HG03135 (cell line): ENCODE measurements around the gene NDUFB10.

ENCODE experiments used
- ATAC-seq: cut with Tn5 transposase; IDR thresholded peaks from one replicate; pipeline ENCODE4 v1.9.1; 2021; ENCODE audit warnings: mild to moderate bottlenecking, moderate library complexity; ENCODE audit not compliant: unreplicated experiment

Gene NDUFB10

DNA sequence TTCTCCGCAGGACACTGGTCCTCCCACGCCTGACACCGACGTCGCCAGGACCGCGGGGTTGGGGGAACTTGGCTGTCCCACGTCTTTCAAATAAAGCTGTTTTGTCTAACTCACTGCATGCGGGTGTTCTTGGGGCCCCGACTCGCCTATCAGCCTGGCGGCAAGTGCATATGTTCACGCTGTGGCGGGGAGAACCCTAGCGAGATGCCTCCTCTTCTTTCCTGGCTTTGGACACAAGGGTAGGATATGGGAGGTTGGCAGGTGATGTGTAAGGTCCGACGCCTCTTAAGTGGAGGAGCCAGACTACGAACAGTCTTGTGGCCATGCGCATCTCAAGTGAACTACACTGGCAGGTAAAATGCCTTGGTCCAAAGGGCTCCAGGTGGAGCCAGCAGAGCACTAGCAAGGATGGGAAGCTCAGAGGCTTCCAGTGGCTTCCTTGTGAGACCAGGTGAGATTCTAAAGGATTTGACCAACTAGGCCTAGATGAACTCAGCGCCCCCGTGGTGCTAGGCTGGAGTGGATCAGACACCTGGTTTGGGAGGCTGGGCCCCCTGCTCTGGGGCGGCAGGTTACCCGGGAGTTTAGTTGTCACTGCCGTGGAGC, 6.2 kb downstream of the NDUFB10 start:
- no peak for ATAC-seq

- ATAC-seq: no peak
These were observed 7.1 kb downstream of the NDUFB10 start, which contains the start of gene RNF151 for GRCh38 chr16:1966460-1966859. RNF151 (plus strand) TSS chr16:1966856; CDS start chr16:1966882, 26 bp downstream.

DNA sequence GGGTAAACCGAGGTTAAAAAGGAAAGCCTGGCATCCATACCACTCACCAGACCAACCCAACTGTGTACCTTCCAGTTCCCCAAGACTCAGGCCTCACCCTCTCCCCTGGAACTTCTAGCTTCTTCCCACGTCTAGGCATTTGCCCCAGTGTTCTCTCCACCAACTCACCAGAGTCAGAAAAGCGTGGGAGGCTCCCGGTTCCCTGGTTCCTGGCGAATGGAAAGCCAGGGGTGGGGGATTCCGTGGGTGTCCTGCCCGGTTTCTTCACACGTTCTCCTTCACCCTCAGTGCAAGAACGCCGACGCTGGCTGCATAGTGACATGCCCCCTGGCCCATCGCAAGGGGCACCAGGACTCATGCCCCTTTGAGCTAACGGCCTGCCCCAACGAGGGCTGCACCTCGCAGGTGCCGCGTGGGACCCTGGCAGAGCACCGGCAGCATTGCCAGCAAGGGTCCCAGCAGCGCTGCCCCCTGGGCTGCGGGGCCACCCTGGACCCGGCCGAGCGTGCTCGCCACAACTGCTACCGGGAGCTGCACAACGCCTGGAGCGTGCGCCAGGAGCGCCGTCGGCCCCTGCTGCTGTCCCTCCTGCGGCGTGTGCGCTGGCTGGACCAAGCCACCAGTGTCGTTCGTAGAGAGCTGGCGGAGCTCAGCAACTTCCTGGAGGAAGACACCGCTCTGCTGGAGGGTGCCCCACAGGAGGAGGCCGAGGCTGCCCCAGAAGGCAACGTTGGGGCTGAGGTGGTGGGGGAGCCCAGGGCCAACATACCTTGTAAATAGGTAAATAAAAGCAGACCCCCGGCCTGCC, 9.0 kb downstream of the NDUFB10 start:
- ATAC-seq: no peak

- peak; percentile 72 for ATAC-seq
These were observed 12.6 kb downstream of the NDUFB10 start, which contains the start of gene TBL3 for GRCh38 chr16:1971796-1972489. TBL3 (plus strand) TSS chr16:1972053; CDS start chr16:1972165, 112 bp downstream.

DNA sequence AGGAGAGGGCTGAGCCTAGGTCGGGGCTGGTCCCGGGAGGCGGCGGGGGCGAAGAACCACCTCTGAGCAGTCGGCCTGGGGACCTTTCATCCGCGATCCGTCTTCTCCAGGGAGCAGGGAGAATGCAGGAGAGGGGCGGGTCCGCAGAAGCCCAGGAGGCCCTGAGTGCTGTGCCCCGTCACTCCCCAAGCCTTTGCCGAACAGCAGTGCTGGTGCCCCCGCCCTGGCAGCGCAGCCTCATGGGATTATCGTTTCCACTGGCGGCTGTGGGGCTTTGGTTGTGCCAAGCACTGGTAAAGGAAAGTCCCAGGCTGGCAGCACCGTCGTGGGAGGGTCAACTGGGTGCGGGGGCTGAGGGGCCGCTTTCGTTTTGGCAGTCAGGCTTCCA, 13.1 kb downstream of the NDUFB10 start:
- ATAC-seq: peak; percentile 2

GRCh38 chr16:1973461-1974156, 14.3 kb downstream of the NDUFB10 start:
- ATAC-seq: no peak

GRCh38 chr16:1974157-1975070, 15.1 kb downstream of the NDUFB10 start:
- ATAC-seq: no peak

DNA sequence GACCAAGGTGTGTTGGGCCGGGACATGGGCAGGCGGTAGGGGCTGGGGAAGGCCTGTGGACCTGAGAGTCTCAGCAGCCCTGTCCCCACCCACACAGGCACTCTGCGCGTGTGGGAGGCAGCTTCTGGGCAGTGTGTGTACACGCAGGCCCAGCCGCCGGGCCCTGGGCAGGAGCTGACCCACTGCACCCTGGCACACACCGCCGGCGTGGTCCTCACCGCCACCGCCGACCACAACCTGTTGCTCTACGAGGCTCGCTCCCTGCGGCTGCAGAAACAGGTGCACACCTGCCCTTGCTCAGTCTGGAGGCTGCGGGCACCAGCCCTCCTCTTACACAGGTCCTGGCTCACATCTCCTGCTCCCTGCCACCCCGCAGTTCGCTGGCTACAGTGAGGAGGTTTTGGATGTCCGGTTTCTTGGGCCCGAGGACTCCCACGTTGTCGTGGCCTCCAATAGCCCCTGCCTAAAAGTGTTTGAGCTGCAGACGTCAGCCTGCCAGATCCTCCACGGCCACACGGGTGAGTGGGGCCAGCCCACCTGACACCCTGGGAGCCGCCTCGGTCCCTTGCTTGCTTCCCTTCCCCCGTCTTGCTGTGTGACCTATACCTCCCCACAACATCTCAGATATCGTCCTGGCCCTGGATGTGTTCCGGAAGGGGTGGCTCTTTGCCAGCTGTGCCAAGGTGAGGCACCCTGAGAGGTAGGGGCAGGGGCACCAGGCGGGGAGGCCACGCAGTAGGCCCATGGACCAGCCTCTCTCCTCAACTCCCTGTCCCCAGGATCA, 16.3 kb downstream of the NDUFB10 start:
- ATAC-seq: no peak

GRCh38 chr16:1976216-1976520, 16.8 kb downstream of the NDUFB10 start:
- no peak for ATAC-seq

DNA sequence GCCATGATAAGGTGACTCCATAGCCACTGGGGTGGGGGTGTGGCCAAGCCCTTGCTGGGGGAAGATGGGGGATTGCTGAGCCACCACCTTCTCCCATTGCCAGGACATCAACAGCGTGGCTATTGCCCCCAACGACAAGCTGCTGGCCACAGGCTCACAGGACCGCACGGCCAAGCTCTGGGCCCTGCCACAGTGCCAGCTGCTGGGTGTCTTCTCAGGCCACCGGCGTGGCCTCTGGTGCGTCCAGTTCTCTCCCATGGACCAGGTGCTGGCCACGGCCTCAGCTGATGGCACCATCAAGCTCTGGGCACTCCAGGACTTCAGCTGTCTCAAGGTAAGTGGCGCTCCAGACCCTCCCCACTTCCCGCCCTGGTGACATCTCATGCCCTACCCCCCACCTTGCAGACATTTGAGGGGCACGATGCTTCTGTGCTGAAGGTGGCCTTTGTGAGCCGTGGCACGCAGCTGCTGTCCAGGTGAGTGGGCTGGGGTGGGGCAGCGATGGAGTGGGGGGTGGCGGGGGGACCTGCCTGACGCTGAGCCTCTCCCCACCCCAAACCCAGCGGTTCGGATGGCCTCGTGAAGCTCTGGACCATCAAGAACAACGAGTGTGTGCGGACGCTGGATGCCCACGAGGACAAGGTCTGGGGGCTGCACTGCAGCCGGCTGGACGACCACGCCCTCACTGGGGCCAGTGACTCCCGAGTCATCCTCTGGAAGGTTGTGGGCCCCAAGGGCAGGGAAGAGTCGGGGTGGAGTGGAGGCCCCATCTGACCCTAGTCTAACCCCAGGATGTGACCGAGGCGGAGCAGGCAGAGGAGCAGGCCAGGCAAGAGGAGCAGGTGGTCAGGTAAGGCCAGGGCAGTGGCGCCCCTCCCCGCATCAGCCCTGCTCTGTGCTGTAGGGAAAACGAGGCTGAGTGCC, 17.9 kb downstream of the NDUFB10 start:
- no peak for ATAC-seq

DNA sequence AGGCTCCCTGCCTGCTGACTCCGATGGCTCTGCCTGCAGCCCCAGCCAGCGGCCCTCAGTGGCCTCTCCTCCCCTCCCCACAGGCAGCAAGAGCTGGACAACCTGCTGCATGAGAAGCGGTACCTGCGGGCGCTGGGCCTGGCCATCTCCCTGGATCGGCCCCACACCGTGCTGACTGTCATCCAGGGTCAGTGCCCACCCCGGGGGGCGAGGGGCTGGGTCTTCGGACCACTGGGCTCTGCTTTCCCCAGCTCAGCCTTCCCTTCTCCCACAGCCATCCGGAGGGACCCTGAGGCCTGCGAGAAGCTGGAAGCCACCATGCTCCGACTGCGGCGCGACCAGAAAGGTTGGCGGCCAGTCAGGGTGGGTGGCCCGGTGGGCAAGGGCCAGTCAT, 18.5 kb downstream of the NDUFB10 start:
- no peak for ATAC-seq

GRCh38 chr16:1978476-1979120, 19.3 kb downstream of the NDUFB10 start:
- ATAC-seq: no peak

DNA sequence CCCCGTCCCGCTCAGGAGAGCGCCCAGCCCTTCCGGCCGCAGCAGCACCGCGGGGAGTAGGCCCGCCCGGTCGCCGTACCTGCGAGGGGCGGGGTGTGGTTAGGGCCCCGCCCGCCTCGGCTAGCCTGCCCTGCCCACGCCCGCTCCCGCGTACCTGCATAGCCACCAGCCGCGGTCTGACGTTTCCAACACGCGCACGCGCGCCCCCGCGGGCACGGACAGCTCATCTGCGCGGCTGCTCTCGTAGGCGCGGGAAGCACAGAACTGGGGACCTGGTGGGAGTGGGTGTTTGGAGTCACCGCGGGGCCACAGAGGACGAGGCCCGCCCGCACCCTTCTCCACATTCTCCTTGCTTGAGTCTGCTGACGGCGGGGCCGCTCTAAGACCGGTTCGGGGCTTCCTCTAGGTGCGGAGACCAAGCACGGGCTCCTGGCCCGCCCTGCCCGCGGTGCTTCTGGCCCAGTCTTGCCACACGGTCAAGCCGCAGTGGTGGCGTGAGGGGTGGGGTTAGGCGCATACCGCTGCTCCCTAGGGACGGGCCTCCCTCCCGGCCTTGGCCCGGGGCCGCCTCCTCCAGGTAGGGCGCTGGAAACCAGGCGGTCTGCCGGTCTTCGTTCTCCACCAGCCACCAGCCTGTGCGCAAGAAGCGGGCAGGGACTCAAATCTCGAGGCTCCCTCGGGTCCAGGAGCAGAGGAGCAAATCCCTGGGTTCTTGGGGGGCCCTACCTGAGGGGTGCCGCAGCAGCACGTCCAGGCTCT, 20.1 kb downstream of the NDUFB10 start:
- ATAC-seq: no peak

- ATAC-seq: no peak
These were observed 20.9 kb downstream of the NDUFB10 start for GRCh38 chr16:1980030-1980769.

DNA sequence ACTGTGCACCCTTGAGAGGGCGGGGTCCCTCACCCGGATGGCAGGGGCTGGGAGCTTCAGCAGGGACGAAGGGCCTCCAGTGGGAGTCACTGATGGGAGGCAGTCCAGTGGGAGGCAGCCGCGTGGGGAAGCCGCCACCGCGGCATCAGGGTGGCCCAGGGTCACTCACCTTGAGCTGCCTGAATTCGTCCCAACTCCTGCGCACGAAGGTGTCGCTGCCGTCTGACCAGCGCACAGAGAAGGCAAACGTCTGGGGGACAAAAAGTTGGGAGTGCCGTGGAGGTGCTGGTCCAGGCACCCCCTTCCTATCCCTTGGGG, 21.4 kb downstream of the NDUFB10 start:
- ATAC-seq: no peak

- no peak for ATAC-seq
These were observed 22.1 kb downstream of the NDUFB10 start, which contains the start of gene NOXO1 for GRCh38 chr16:1981398-1981836. NOXO1 (minus strand) TSS chr16:1981469; CDS start chr16:1981179, 290 bp downstream.
